HG02610 (cell line): Measurements from ENCODE around the gene BMP2.

Experiments
- ATAC-seq: cut with Tn5 transposase; IDR thresholded peaks from one replicate; pipeline ENCODE4 v1.9.1; 2021; ENCODE audit warnings: mild to moderate bottlenecking, moderate library complexity; ENCODE audit not compliant: unreplicated experiment

BMP2 gene

DNA sequence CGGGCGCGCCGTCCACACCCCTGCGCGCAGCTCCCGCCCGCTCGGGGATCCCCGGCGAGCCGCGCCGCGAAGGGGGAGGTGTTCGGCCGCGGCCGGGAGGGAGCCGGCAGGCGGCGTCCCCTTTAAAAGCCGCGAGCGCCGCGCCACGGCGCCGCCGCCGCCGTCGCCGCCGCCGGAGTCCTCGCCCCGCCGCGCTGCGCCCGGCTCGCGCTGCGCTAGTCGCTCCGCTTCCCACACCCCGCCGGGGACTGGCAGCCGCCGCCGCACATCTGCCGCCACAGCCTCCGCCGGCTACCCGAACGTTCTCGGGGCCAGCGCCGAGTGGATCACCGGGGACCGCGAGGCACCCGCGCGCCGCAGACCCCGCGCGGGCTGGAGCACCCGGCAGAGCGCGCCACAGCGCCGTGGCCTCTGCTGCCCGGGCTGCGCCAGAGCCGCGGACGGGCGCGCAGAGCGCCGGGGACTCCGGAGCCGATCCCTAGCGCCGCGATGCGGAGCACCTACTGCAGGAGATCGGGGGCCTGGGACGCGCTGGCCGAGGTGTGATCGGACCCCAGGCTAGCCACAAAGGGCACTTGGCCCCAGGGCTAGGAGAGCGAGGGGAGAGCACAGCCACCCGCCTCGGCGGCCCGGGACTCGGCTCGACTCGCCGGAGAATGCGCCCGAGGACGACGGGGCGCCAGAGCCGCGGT is at the start of gene BMP2:
TSS of gene BMP2 (plus strand) at position 151 of the 692 bp plus-strand sequence. CDS start 2,441 bp downstream, outside the sequence.
- ATAC-seq, result peak; percentile 73

GRCh38 chr20:6718662-6719368 is 48.7 kb upstream of the BMP2 start:
- no peak for ATAC-seq

DNA sequence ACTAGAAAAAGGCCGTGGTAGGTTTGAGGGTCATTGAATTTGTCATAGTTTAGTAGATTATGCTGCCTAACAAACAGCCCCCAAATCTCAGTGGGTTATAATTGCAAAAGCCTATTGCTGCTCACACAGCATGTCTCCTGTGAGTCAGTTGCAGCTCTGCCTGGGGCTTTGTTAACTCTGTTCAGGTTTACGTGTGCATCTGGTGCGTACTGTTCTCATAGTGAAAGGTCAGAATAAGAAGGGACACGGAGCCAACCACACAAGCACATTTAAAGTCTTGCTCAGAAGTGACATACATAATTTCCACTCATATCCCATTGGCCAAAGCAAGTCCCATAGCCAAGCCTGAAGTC is 48.1 kb upstream of the BMP2 start:
- no peak for ATAC-seq

DNA sequence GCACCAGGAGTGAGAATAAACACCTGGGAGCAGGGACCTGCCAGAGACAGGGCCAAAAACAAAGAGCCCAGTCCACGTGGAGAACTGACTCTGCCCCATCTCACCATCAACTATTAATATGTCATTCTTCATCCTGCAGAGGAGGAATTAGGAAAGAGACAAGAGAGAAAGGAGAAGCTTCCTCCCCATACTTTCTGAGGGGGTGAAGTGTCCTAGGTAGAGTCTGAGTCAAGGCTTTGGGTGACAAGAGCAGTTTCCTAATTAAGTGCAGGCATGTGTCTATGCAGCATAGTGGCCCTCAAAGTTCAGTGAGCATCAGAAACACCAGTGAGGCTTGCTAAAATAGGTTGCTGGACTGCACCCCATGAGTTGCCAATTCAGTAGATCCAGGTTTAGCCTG is 40.7 kb upstream of the BMP2 start:
- no peak for ATAC-seq

- ATAC-seq, result no peak
Measured at GRCh38 chr20:6730672-6731328, 36.7 kb upstream of the BMP2 start.

DNA sequence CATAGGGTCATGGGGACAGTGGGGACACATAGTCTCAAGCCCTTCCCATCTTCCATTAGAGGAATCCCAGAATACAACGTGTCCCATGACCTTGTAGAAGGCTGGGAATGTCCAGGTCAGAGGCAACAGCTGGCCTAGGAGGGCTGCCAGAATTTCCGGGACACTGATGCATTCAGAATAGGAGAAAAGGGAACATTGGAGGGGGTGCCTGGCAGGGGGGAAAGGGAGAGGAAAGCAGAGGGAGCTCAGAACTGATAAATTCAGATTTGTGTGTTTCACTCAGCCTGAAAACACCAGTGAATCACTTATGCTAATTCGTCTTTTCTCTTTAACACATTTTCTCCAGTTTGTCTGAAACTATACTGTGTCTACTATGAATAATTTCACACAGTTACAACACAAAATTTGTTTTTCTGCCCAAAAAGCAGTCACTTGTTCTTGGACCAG is 35.5 kb upstream of the BMP2 start:
- ATAC-seq, result no peak

GRCh38 chr20:6732851-6733250 is 34.6 kb upstream of the BMP2 start:
- no peak for ATAC-seq

- no peak for ATAC-seq
Measured at GRCh38 chr20:6733965-6734364, 33.5 kb upstream of the BMP2 start.

GRCh38 chr20:6735942-6736845 is 31.3 kb upstream of the BMP2 start:
- ATAC-seq, result no peak

DNA sequence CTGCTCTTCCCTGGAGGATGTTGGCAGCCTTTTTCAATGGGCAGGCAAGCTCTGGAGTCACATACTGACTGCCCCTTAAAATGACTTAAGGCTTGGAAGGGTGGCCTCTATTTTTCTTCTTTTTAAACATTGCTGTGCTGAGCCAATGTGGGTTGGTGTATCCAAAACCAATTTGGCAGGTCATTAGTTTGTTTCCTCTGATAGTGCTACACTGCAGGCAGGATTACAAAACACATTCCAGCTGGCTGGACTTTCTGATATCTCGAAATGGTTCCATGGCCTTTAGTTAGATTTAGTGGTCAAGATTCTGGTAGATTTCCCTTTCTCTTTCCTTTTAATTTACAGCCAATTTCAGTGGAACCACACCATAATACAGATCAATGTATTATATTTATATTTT is 28.1 kb upstream of the BMP2 start:
- no peak for ATAC-seq

DNA sequence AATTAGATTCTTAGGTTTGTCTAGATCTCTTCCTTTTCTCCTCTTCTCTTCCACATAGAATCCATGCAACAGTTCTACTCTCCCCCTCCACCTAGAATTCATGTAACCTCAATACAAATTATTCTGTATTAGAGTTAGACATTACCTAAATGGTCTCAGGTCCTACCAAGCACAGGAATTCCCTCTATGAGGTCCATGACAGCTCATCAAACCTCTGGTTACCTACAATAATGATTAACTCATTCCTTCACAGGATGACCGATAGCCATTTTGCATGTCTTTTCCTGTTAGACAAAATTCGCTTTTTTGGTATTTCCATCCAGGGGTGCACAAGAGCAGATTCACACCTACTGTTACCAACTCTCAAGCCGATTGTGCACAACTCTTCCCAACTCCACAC is 27.4 kb upstream of the BMP2 start:
- no peak for ATAC-seq

DNA sequence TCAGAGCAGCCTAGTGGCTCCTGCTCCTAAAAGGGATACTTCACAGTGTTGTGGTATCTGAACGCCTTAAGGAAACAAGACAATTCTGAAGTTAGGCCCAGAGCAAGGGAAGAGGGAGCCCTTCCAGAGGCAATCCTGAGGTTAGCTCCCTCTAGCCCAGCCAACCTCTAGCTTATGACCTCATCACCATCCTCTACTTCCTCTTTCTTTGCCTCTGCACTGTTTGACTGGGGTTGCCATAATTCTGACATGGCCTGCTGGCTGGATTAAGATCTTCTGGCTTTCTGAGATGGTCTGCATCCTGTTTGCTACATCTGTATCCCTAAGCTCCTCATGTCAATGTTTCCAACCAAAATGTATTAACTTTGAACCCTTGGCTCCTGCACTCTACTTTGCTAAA is 23.3 kb upstream of the BMP2 start:
- ATAC-seq, result no peak

DNA sequence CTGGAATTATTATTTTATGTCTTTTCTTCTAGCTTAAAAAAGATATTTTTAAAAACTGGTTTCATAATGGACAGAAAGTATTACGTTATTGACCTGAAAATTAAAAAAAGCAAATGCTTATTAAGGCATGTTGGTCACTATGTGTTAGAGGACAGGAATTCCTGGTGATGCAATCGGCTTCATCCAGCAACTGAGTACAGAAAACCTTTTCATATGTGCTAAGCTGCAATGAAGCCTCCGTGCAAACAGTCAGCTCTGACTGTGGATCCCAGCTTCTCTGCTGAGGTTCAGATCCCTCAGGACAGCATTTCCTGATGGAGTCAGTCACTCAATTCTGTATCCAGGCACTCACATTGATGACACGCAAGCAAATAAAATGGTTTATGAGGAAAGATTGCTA is 22.7 kb upstream of the BMP2 start:
- no peak for ATAC-seq

- ATAC-seq, result peak; percentile 60
Measured at GRCh38 chr20:6746901-6747609, 20.4 kb upstream of the BMP2 start.

DNA sequence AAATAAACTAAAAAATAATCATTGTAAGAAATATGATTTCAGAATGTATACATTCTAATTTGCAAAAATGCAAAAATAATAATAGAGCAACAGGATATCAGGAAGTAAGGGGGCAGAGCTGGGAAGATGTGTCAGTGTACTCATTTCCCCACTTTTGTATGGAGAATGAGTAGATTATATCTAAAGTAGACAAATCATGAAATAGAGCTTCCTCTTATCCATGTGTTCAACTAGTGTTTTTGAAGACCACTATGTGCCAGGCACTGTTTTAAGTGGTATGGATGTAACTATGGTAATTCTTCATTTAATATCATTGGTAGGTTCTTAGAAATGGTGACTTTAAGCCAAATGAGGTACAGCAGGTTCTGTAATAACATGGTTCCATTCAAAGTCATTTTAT is 17.0 kb upstream of the BMP2 start:
- no peak for ATAC-seq

DNA sequence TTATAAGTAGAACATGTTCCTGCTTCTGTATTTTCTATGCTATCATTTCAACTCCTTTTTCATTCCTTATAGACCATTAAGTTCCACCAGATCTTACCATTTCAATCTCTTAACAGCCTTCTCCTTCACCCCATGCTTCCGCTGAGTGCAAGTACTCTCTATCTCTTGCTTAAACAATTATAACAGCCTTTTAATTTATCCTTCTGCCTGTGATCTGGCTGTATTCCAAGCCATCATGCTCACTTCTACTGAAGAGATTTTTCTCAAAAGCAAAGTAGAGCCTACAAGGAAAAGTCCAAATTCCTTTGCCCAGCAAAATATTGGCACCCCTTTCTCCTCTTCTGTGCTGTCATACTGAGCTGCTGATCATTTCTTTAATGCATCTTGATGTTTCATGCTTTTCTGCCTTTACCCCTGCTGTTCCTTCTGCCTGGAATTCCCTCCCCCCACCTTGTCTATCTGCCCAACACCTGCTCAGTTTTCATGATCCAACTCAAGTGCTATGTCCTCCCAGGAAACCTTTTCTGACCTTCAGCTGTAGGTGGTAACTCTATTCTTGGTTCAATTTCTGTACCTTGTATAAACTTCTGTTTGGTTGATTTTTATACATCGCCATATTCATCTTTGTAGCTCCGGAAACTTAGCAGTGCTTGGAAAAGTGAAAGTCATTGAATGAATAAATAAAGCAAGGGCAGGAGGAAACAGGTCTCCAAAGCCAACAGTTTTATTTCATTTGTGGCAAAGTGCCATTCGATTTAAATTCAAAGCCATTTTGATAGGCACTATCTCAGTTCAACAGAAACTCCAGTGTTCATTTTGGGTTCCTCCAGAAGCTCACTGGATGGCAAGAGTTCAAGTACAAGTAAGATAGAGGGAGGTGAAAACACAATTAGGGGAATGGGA is 10.5 kb upstream of the BMP2 start:
- ATAC-seq, result no peak

GRCh38 chr20:6764619-6765018 is 2.9 kb upstream of the BMP2 start:
- ATAC-seq, result no peak

DNA sequence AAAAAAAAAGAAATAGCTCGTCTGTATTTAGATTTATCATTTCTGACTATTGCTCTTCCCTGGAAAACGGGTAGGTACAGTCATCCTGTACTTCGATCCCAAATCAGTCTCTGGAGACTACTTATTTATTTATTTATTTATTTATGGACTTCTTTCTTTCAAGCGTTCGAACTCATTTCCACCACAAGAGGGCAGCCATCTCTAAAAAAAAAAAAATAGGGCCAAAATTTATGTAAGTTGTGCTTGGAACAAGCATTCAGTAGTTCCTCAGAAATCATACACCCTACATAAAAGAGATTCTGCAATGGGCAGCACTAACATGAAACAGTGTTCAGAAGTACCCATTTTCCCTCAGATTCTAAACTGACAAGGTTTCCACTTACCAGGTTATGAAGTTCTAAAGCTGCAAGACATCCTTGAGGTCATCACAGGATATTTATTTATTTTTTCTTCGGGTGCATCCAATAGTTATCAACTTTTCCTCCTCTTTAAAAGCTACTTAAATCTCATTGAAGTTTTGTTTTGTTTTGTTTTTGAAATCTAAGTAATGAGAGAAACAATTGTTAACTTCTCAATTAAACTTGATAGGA is 1.9 kb upstream of the BMP2 start:
- ATAC-seq, result no peak

GRCh38 chr20:6766433-6766832 is 1.1 kb upstream of the BMP2 start:
- no peak for ATAC-seq
